Measurements from ENCODE around the gene MARK3.
"Not testable (repeated sequence)": the region's sequence is repeated elsewhere in the genome, so short reads cannot be mapped to it uniquely, and the experiment has no call there.

The MARK3 gene

GRCh38 chr14:103523575-103523954 is 138.3 kb downstream of the MARK3 start:
- Histone ChIP-seq H3K9me3 (ENCODE audit: control insufficient read depth, insufficient read depth, low read length) (no peaks in the 10 kb centered on the region), H3K4me3 (ENCODE audit: low read depth, low read length) (peak overlapping the region; percentile 97), H3K27ac (ENCODE audit: low read depth, low read length) (no peak overlapping the region), H3K27me3 (ENCODE audit: control insufficient read depth, insufficient read depth, low read length) (peaks cover 21% of the 10 kb centered on the region), H3K36me3 (ENCODE audit: control insufficient read depth, insufficient read depth, low read length) (peaks cover 18% of the 10 kb centered on the region), H3K9ac (ENCODE audit: low read depth, low read length) (no peak overlapping the region), H3K4me1 (ENCODE audit: control insufficient read depth, insufficient read depth, low read length) (peaks cover 18% of the 10 kb centered on the region; the same call in 1 of the 2 replicates)

- Histone ChIP-seq H3K9me3 (ENCODE audit: control insufficient read depth, insufficient read depth, low read length) (no peaks in the 10 kb centered on the region), H3K9ac (ENCODE audit: low read depth, low read length) (no peak overlapping the region), H3K4me3 (ENCODE audit: low read depth, low read length) (no peak overlapping the region), H3K36me3 (ENCODE audit: control insufficient read depth, insufficient read depth, low read length) (peaks cover 17% of the 10 kb centered on the region), H3K4me1 (ENCODE audit: control insufficient read depth, insufficient read depth, low read length) (peaks cover 13% of the 10 kb centered on the region; the same call in 1 of the 2 replicates), H3K27ac (ENCODE audit: low read depth, low read length) (peak overlapping the region; percentile 47), H3K27me3 (ENCODE audit: control insufficient read depth, insufficient read depth, low read length) (peaks cover 21% of the 10 kb centered on the region)
Observed at GRCh38 chr14:103524002-103524935, 139.1 kb downstream of the MARK3 start.

- not testable (repeated sequence) for H3K4me1 ChIP-seq (ENCODE audit: control insufficient read depth, insufficient read depth, low read length); H3K9ac ChIP-seq (ENCODE audit: low read depth, low read length); H3K4me3 ChIP-seq (ENCODE audit: low read depth, low read length); H3K9me3 ChIP-seq (ENCODE audit: control insufficient read depth, insufficient read depth, low read length); H3K36me3 ChIP-seq (ENCODE audit: control insufficient read depth, insufficient read depth, low read length)
- Histone ChIP-seq H3K27ac (ENCODE audit: low read depth, low read length) (peak overlapping the region; percentile 18), H3K27me3 (ENCODE audit: control insufficient read depth, insufficient read depth, low read length) (peaks cover 21% of the 10 kb centered on the region)
Observed at GRCh38 chr14:103525430-103526246, 140.4 kb downstream of the MARK3 start.

GRCh38 chr14:103526247-103526913 is 141.2 kb downstream of the MARK3 start:
- H3K9ac ChIP-seq (ENCODE audit: low read depth, low read length) = no peak overlapping the region
- H3K4me1 ChIP-seq (ENCODE audit: control insufficient read depth, insufficient read depth, low read length) = peaks cover 8% of the 10 kb centered on the region; the same call in 1 of the 2 replicates
- no peak overlapping the region for H3K4me3 ChIP-seq (ENCODE audit: low read depth, low read length)
- 0 out of 2 replicates have a peak, but pooled peaks cover 3% of the 10 kb centered on the region for H3K36me3 ChIP-seq (ENCODE audit: control insufficient read depth, insufficient read depth, low read length)
- H3K27ac ChIP-seq (ENCODE audit: low read depth, low read length) = no peak overlapping the region
- peaks cover 21% of the 10 kb centered on the region for H3K27me3 ChIP-seq (ENCODE audit: control insufficient read depth, insufficient read depth, low read length)
- no peaks in the 10 kb centered on the region for H3K9me3 ChIP-seq (ENCODE audit: control insufficient read depth, insufficient read depth, low read length)

GRCh38 chr14:103526914-103527248 is 141.7 kb downstream of the MARK3 start:
- Histone ChIP-seq H3K4me1 (ENCODE audit: control insufficient read depth, insufficient read depth, low read length) (peaks cover 8% of the 10 kb centered on the region; the same call in 1 of the 2 replicates), H3K27me3 (ENCODE audit: control insufficient read depth, insufficient read depth, low read length) (peaks cover 21% of the 10 kb centered on the region), H3K9ac (ENCODE audit: low read depth, low read length) (no peak overlapping the region), H3K27ac (ENCODE audit: low read depth, low read length) (no peak overlapping the region), H3K9me3 (ENCODE audit: control insufficient read depth, insufficient read depth, low read length) (no peaks in the 10 kb centered on the region), H3K36me3 (ENCODE audit: control insufficient read depth, insufficient read depth, low read length) (0 out of 2 replicates have a peak, but pooled peaks cover 3% of the 10 kb centered on the region), H3K4me3 (ENCODE audit: low read depth, low read length) (no peak overlapping the region)

GRCh38 chr14:103527408-103528145 is 142.4 kb downstream of the MARK3 start:
- no peak overlapping the region for H3K4me3 ChIP-seq (ENCODE audit: low read depth, low read length)
- H3K27me3 ChIP-seq (ENCODE audit: control insufficient read depth, insufficient read depth, low read length) = peaks cover 21% of the 10 kb centered on the region
- no peak overlapping the region for H3K9ac ChIP-seq (ENCODE audit: low read depth, low read length)
- H3K27ac ChIP-seq (ENCODE audit: low read depth, low read length) = peak overlapping the region; percentile 88
- H3K9me3 ChIP-seq (ENCODE audit: control insufficient read depth, insufficient read depth, low read length) = no peaks in the 10 kb centered on the region
- peaks cover 8% of the 10 kb centered on the region; the same call in 1 of the 2 replicates for H3K4me1 ChIP-seq (ENCODE audit: control insufficient read depth, insufficient read depth, low read length)
- peaks cover 10% of the 10 kb centered on the region for H3K36me3 ChIP-seq (ENCODE audit: control insufficient read depth, insufficient read depth, low read length)

DNA sequence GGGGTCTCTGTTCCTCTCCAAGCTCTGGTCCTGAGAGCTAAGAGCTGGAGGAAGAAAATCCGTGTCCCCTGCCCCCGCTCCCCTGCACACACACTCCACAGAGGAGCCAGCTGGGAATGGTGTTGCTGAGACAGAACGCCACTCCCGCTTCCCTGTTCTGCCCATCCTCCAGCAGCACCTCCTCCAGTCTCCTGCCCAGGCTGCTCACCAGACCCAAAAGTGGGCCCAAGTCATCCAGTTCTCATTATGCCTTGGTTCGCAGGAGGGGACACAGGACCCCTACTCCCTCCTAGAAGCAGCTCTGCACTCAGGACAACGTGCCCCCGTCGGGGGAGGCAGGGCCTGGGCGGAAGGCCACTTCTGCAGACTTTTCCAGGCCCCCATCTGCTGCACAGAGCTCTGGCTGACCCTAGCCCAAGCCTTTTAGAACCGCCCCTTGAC is 143.0 kb downstream of the MARK3 start:
- H3K9me3 ChIP-seq (ENCODE audit: control insufficient read depth, insufficient read depth, low read length) = no peaks in the 10 kb centered on the region
- H3K4me3 ChIP-seq (ENCODE audit: low read depth, low read length) = peak overlapping the region; percentile 98

GRCh38 chr14:103528587-103529382 is 143.6 kb downstream of the MARK3 start, which contains the start of gene TRMT61A:
Gene TRMT61A (plus strand): TSS chr14:103529196. CDS start chr14:103529979, 783 bp downstream.
- Histone ChIP-seq H3K27me3 (ENCODE audit: control insufficient read depth, insufficient read depth, low read length) (peaks cover 11% of the 10 kb centered on the region), H3K27ac (ENCODE audit: low read depth, low read length) (peak within 1 kb of the TSS; percentile 88), H3K9me3 (ENCODE audit: control insufficient read depth, insufficient read depth, low read length) (no peaks in the 10 kb centered on the region), H3K4me1 (ENCODE audit: control insufficient read depth, insufficient read depth, low read length) (peaks cover 8% of the 10 kb centered on the region; the same call in 1 of the 2 replicates), H3K36me3 (ENCODE audit: control insufficient read depth, insufficient read depth, low read length) (peaks cover 21% of the 10 kb centered on the region), H3K4me3 (ENCODE audit: low read depth, low read length) (peak within 1 kb of the TSS; percentile 98), H3K9ac (ENCODE audit: low read depth, low read length) (peak within 1 kb of the TSS; percentile 82)

More for the DNA sequence above, 143.0 kb downstream of the MARK3 start:
- peaks cover 16% of the 10 kb centered on the region for H3K36me3 ChIP-seq (ENCODE audit: control insufficient read depth, insufficient read depth, low read length)
- peak overlapping the region; percentile 77 for H3K9ac ChIP-seq (ENCODE audit: low read depth, low read length)
- H3K27ac ChIP-seq (ENCODE audit: low read depth, low read length) = peak overlapping the region; percentile 88
- peaks cover 8% of the 10 kb centered on the region; the same call in 1 of the 2 replicates for H3K4me1 ChIP-seq (ENCODE audit: control insufficient read depth, insufficient read depth, low read length)
- H3K27me3 ChIP-seq (ENCODE audit: control insufficient read depth, insufficient read depth, low read length) = peaks cover 18% of the 10 kb centered on the region

GRCh38 chr14:103529383-103530365 is 144.5 kb downstream of the MARK3 start:
- Histone ChIP-seq H3K9me3 (ENCODE audit: control insufficient read depth, insufficient read depth, low read length) (no peaks in the 10 kb centered on the region), H3K36me3 (ENCODE audit: control insufficient read depth, insufficient read depth, low read length) (peaks cover 30% of the 10 kb centered on the region), H3K27ac (ENCODE audit: low read depth, low read length) (peak overlapping the region; percentile 65), H3K4me3 (ENCODE audit: low read depth, low read length) (peak overlapping the region; percentile 98), H3K27me3 (ENCODE audit: control insufficient read depth, insufficient read depth, low read length) (peaks cover 3% of the 10 kb centered on the region; the same call in 1 of the 2 replicates), H3K9ac (ENCODE audit: low read depth, low read length) (peak overlapping the region; percentile 82), H3K4me1 (ENCODE audit: control insufficient read depth, insufficient read depth, low read length) (peaks cover 8% of the 10 kb centered on the region; the same call in 1 of the 2 replicates)

Data from HUES48 (cell line).